ENCODE measurements around the gene LARGE1. TPM values are rescaled to one million over a fixed set of nuclear protein-coding genes. Genes with fewer than 3 reads are reported as not detected.

LARGE1 gene
- total RNA-seq, 1 donor from 2014 or later = 35.7 TPM

- H3K9me3 Mint-ChIP-seq = no peaks in the 10 kb centered on the region
- no peaks in the 10 kb centered on the region for H3K36me3 Mint-ChIP-seq
- no peak overlapping the region for H3K4me3 Mint-ChIP-seq
- H3K27ac Mint-ChIP-seq = no peak overlapping the region
- H3K27me3 Mint-ChIP-seq (ENCODE audit: low read depth) = no peaks in the 10 kb centered on the region
- H3K4me1 Mint-ChIP-seq = no peaks in the 10 kb centered on the region
- DNase-seq (ENCODE audit: low spot score in 2 of 2, unreplicated experiment in 2 of 2) = no peak
- no peak for TF ChIP-seq CTCF (IDR thresholded peaks at IDR 0.05; ENCODE audit: unreplicated experiment)
These were observed 617.7 kb downstream of the LARGE1 start for GRCh38 chr22:33302549-33302948.

DNA sequence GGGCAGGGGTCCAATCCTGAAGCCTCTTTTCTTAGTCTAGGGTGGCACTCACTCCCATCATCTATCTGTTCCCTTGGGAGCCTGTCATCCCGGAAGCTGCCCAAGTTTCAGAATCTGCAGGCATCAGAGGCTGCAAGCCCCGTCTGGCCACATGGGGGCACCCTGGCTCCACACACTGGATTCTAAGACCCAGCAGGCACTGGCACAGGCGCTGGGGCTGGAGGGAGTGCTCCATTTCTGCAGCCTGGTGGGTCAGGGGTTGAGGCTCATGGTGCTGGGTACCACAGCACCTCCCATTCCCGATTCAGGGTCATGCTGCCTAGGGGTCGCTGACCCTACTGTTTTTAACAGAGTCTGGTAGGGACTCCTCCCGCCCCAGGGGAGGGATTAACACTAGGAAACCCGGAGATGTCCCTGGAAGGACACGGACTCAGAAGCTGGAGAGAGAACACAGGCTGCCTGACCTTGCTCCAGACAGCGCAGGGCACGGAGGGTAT lies 618.2 kb downstream of the LARGE1 start:
- H3K27me3 Mint-ChIP-seq (ENCODE audit: low read depth) = no peaks in the 10 kb centered on the region

GRCh38 chr22:33300165-33300564 lies 620.1 kb downstream of the LARGE1 start:
- no peaks in the 10 kb centered on the region for H3K9me3 Mint-ChIP-seq
- no peak for DNase-seq (ENCODE audit: low spot score in 2 of 2, unreplicated experiment in 2 of 2)
- no peaks in the 10 kb centered on the region for H3K4me1 Mint-ChIP-seq
- no peaks in the 10 kb centered on the region for H3K27me3 Mint-ChIP-seq (ENCODE audit: low read depth)
- H3K27ac Mint-ChIP-seq = no peak overlapping the region
- H3K36me3 Mint-ChIP-seq = no peaks in the 10 kb centered on the region
- TF ChIP-seq CTCF (IDR thresholded peaks at IDR 0.05; ENCODE audit: unreplicated experiment) = no peak
- H3K4me3 Mint-ChIP-seq = no peak overlapping the region

More for the DNA sequence above, 618.2 kb downstream of the LARGE1 start:
- Mint-ChIP-seq H3K36me3 (no peaks in the 10 kb centered on the region), H3K9me3 (no peaks in the 10 kb centered on the region), H3K27ac (no peak overlapping the region), H3K4me3 (no peak overlapping the region), H3K4me1 (no peaks in the 10 kb centered on the region)
- DNase-seq (ENCODE audit: low spot score in 2 of 2, unreplicated experiment in 2 of 2) = peak; percentile 60 to 88
- TF ChIP-seq CTCF (IDR thresholded peaks at IDR 0.05; ENCODE audit: unreplicated experiment) = peak; percentile 84

GRCh38 chr22:33299245-33299956 lies 620.9 kb downstream of the LARGE1 start:
- H3K27ac Mint-ChIP-seq = no peak overlapping the region
- H3K9me3 Mint-ChIP-seq = no peaks in the 10 kb centered on the region
- no peak for TF ChIP-seq CTCF (IDR thresholded peaks at IDR 0.05; ENCODE audit: unreplicated experiment)
- no peaks in the 10 kb centered on the region for H3K4me1 Mint-ChIP-seq
- no peak for DNase-seq (ENCODE audit: low spot score in 2 of 2, unreplicated experiment in 2 of 2)
- no peak overlapping the region for H3K4me3 Mint-ChIP-seq
- H3K27me3 Mint-ChIP-seq (ENCODE audit: low read depth) = no peaks in the 10 kb centered on the region
- H3K36me3 Mint-ChIP-seq = no peaks in the 10 kb centered on the region

DNA sequence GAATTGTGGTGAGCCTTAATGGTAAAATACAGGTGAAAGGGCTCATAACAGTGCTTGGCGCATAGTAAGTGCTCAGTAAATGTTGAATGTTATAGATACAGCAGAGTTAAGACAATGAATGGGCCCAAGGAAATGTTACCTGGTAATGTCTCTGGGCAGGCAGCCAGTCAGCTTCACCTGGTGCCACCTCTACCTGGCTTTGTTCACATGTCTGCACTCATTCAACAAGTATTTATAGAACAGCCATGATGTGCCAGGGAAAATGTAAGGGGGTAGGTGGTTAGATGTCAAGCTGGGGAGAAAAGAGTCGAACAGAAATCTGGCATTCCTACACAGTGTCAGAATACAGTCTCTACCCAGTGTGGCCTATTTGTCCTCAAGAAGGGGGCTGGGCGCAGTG lies 623.3 kb downstream of the LARGE1 start:
- no peaks in the 10 kb centered on the region for H3K4me1 Mint-ChIP-seq
- no peaks in the 10 kb centered on the region for H3K9me3 Mint-ChIP-seq
- H3K4me3 Mint-ChIP-seq = no peak overlapping the region
- H3K27ac Mint-ChIP-seq = no peak overlapping the region
- TF ChIP-seq CTCF (IDR thresholded peaks at IDR 0.05; ENCODE audit: unreplicated experiment) = no peak
- DNase-seq (ENCODE audit: low spot score in 2 of 2, unreplicated experiment in 2 of 2) = no peak
- no peaks in the 10 kb centered on the region for H3K27me3 Mint-ChIP-seq (ENCODE audit: low read depth)
- no peaks in the 10 kb centered on the region for H3K36me3 Mint-ChIP-seq

Measured in mesothelial cell of epicardium (in vitro differentiated cells).